ENCODE measurements around the gene INMT.

INMT gene

DNA sequence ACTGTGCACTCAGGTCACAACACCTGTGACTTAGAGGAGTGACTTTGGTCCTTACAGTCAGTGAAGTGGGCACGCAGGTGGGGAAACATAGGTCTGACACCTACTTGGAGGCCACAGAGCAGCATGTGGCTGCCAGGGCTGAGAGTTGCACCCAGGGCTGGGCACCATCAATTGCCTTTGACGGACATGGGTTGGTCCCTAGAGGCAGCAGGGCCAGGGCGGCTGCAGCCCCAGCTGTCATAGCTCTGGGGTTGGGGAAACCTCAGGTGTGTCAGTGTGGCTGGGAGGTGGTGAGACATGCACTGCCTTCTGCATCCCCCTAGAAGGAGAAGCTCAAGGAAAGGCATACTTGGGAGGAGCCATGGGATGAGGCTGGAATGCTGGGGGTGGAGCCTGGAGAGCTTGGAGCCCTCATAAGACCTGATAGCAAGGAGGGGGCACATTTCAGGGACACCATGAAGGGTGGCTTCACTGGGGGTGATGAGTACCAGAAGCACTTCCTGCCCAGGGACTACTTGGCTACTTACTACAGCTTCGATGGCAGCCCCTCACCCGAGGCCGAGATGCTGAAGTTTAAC lies at the start of gene INMT:
INMT (plus strand) TSS at position 440 of the 578 bp plus-strand sequence; CDS start at position 456, 16 bp downstream.
- Histone ChIP-seq H3K27ac (no peak within 1 kb of the TSS), H3K36me3 (ENCODE audit: insufficient read depth) (no peaks in the 10 kb centered on the region), H3K9ac (no peak within 1 kb of the TSS), H3K4me2 (no peak within 1 kb of the TSS), H4K20me1 (ENCODE audit: insufficient read depth) (no peaks in the 10 kb centered on the region), H2AFZ (ENCODE audit: low read depth) (no peak within 1 kb of the TSS), H3K79me2 (ENCODE audit: insufficient read depth, low read depth) (no peaks in the 10 kb centered on the region), H3K4me1 (ENCODE audit: low read depth, poor library complexity, severe bottlenecking) (no peaks in the 10 kb centered on the region), H3K4me3 (IDR thresholded peaks at IDR 0.05; ENCODE audit: insufficient read depth, low read depth, low read length) (no peak within 1 kb of the TSS), H3K27me3 (ENCODE audit: insufficient read depth, low read depth) (no peaks in the 10 kb centered on the region)
- TF ChIP-seq, protein P1, sequence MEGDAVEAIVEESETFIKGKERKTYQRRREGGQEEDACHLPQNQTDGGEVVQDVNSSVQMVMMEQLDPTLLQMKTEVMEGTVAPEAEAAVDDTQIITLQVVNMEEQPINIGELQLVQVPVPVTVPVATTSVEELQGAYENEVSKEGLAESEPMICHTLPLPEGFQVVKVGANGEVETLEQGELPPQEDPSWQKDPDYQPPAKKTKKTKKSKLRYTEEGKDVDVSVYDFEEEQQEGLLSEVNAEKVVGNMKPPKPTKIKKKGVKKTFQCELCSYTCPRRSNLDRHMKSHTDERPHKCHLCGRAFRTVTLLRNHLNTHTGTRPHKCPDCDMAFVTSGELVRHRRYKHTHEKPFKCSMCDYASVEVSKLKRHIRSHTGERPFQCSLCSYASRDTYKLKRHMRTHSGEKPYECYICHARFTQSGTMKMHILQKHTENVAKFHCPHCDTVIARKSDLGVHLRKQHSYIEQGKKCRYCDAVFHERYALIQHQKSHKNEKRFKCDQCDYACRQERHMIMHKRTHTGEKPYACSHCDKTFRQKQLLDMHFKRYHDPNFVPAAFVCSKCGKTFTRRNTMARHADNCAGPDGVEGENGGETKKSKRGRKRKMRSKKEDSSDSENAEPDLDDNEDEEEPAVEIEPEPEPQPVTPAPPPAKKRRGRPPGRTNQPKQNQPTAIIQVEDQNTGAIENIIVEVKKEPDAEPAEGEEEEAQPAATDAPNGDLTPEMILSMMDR (conservative IDR thresholded peaks at IDR 0.05; ENCODE audit: low read depth, low read length) = no peak

DNA sequence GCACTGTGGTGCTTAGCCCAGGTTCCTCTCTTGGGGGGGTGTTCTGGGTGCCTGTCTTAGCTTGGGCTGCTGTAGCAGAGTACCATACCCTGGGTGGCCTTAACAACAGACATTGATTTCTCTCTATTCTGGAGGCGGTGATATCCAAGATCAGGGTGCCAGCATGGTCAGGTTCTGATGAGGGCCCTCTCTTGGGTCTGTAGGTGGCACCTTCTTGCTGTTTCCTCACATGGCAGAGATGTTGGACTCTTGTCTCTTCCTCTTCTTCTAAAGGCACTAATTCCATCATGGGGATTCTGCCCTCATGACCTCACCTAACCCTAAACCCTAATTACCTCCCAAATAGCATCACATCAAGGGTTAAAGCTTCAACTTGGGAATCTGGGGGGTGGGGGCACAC lies 49.7 kb upstream of the INMT start:
- Histone ChIP-seq H3K27me3 (ENCODE audit: insufficient read depth, low read depth) (no peaks in the 10 kb centered on the region), H3K36me3 (ENCODE audit: insufficient read depth) (no peaks in the 10 kb centered on the region), H4K20me1 (ENCODE audit: insufficient read depth) (no peaks in the 10 kb centered on the region), H3K4me2 (no peak overlapping the region), H3K79me2 (ENCODE audit: insufficient read depth, low read depth) (no peaks in the 10 kb centered on the region), H3K4me3 (IDR thresholded peaks at IDR 0.05; ENCODE audit: insufficient read depth, low read depth, low read length) (no peak overlapping the region), H3K27ac (no peak overlapping the region), H2AFZ (ENCODE audit: low read depth) (no peak overlapping the region), H3K9ac (no peak overlapping the region), H3K4me1 (ENCODE audit: low read depth, poor library complexity, severe bottlenecking) (peaks cover 20% of the 10 kb centered on the region)
- TF ChIP-seq, protein P1 (conservative IDR thresholded peaks at IDR 0.05; ENCODE audit: low read depth, low read length) = no peak; the same call in 1 of the 2 replicates

DNA sequence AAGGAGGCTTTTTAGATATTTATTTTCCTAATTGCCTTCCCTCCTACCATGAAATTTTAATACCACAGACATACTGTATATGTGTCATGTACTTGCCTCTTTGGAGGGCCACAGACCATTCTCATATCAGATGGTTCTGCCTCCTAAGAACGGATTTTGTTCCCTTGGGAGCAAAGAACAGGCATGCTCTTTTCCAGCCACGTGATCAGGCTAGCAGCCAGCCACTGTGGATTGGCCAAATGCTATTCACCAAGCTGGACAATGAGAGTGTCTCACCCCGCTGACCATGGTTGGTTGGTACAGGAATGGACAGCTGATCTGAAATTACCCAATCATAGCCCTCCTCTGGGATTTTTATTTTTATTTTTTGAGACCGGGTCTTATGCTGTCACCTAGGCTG lies 48.2 kb upstream of the INMT start:
- Histone ChIP-seq H3K27me3 (ENCODE audit: insufficient read depth, low read depth) (no peaks in the 10 kb centered on the region), H3K9ac (no peak overlapping the region), H3K36me3 (ENCODE audit: insufficient read depth) (no peaks in the 10 kb centered on the region), H3K4me3 (IDR thresholded peaks at IDR 0.05; ENCODE audit: insufficient read depth, low read depth, low read length) (no peak overlapping the region), H3K4me2 (no peak overlapping the region), H3K27ac (no peak overlapping the region), H2AFZ (ENCODE audit: low read depth) (no peak overlapping the region), H4K20me1 (ENCODE audit: insufficient read depth) (no peaks in the 10 kb centered on the region), H3K79me2 (ENCODE audit: insufficient read depth, low read depth) (no peaks in the 10 kb centered on the region), H3K4me1 (ENCODE audit: low read depth, poor library complexity, severe bottlenecking) (peaks cover 20% of the 10 kb centered on the region)
- TF ChIP-seq, protein P1 (conservative IDR thresholded peaks at IDR 0.05; ENCODE audit: low read depth, low read length) = no peak

DNA sequence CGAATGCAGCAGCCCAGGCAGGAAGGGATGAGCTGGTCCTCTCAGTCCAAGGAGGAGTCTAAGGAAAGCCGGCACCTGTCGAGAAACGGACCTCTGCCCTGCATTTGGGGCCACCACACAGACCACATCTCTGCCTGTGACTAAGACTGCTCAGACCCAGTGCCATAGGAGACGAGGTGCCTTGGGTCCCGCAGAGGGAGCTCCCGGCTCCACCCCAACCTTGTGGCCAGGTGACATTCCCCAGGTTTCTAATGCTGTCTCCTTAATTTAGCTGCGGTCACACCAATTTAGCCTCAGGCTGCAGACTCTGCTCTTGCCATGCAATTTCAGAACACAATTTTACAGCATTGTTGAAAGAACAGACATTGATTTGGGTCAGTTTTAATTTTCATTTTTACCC lies 46.9 kb upstream of the INMT start:
- Histone ChIP-seq H3K36me3 (ENCODE audit: insufficient read depth) (no peaks in the 10 kb centered on the region), H2AFZ (ENCODE audit: low read depth) (peak overlapping the region; percentile 44; the same call in 1 of the 2 replicates), H4K20me1 (ENCODE audit: insufficient read depth) (no peaks in the 10 kb centered on the region), H3K4me2 (peak overlapping the region; percentile 75), H3K27ac (peak overlapping the region; percentile 26; the same call in 1 of the 2 replicates), H3K9ac (peak overlapping the region; percentile 12; the same call in 1 of the 2 replicates), H3K4me3 (IDR thresholded peaks at IDR 0.05; ENCODE audit: insufficient read depth, low read depth, low read length) (no peak overlapping the region), H3K4me1 (ENCODE audit: low read depth, poor library complexity, severe bottlenecking) (peaks cover 20% of the 10 kb centered on the region), H3K27me3 (ENCODE audit: insufficient read depth, low read depth) (no peaks in the 10 kb centered on the region), H3K79me2 (ENCODE audit: insufficient read depth, low read depth) (no peaks in the 10 kb centered on the region)
- TF ChIP-seq, protein P1 (conservative IDR thresholded peaks at IDR 0.05; ENCODE audit: low read depth, low read length) = no peak

Measured in KMS-11 (cell line).